MM.1S (cell line): ENCODE data around the gene BID.

Source experiments
- CTCF ChIP-seq: fragments of 300-600 bp; sonication (generic); IDR thresholded peaks from 2 replicates; pipeline ENCODE4 v1.5.1; 2016; ENCODE audit warnings: antibody characterized with exemption, low read length, mixed read lengths
- EZH2 ChIP-seq: fragments of 300-600 bp; sonication (generic); optimal IDR thresholded peaks from 2 replicates; pipeline ENCODE3; 2017; ENCODE audit warnings: low read depth, mild to moderate bottlenecking, antibody characterized with exemption, low read length, mixed read lengths
- EZH2phosphoT487 ChIP-seq: fragments of 300-600 bp; sonication (generic); IDR thresholded peaks from 2 replicates; pipeline ENCODE4 v1.6.1; 2018; ENCODE audit warnings: antibody characterized with exemption, low read length

GRCh38 chr22:17734187-17734586 is 40.1 kb downstream of the BID start:
- TF ChIP-seq CTCF (no peak), EZH2 (no peak), EZH2phosphoT487 (no peak)
